Lung (tissue), 12 donors: Measurements from ENCODE around the gene FBXW12. TPM values are rescaled to one million over a fixed set of nuclear protein-coding genes. Genes with fewer than 3 reads are reported as not detected.

ENCODE experiments used
- ATAC-seq: fragments of 200-7000 bp; cut with Tn5 transposase; one replicate; pipeline ENCODE4 v1.9.1; 2020; ENCODE audit warnings: moderate number of reproducible peaks; ENCODE audit not compliant: insufficient read depth, low FRiP score
- DNase-seq, 3 donors: peaks; one replicate each; pipeline ENCODE4 v3.0.0-alpha.2; 2013 to 2017
- H3K27ac ChIP-seq, 2 donors: one replicate each; pipeline ENCODE4 v1.5.1; 2013; ENCODE audit warnings: mild to moderate bottlenecking in 2 of 2, moderate library complexity in 2 of 2, control low read depth in 1 of 2, inconsistent platforms in 1 of 2, low read depth in 1 of 2, low read length in 1 of 2
- H3K27me3 ChIP-seq, 3 donors: one replicate each; pipeline ENCODE4 v1.5.1; 2013; ENCODE audit warnings: low read length in 2 of 3; ENCODE audit not compliant: control insufficient read depth in 3 of 3, insufficient read depth in 3 of 3
- H3K36me3 ChIP-seq, 4 donors: one replicate each; pipeline ENCODE4 v1.5.1; 2013; ENCODE audit warnings: low read length in 4 of 4, mild to moderate bottlenecking in 1 of 4, moderate library complexity in 1 of 4; ENCODE audit not compliant: control insufficient read depth in 4 of 4, insufficient read depth in 4 of 4
- H3K4me1 ChIP-seq, 5 donors: one replicate each; pipeline ENCODE4 v1.5.1; 2013; ENCODE audit warnings: low read length in 5 of 5, mild to moderate bottlenecking in 2 of 5, moderate library complexity in 1 of 5; ENCODE audit not compliant: control insufficient read depth in 5 of 5, insufficient read depth in 5 of 5
- H3K4me3 ChIP-seq: one replicate; pipeline ENCODE4 v1.5.1; 2013; ENCODE audit warnings: mild to moderate bottlenecking, control low read depth, moderate library complexity
- H3K9ac ChIP-seq, 2 donors: one replicate each; pipeline ENCODE4 v1.5.1; 2013; ENCODE audit warnings: low read length in 2 of 2, control low read depth in 1 of 2; ENCODE audit not compliant: insufficient read depth in 1 of 2
- H3K9me3 ChIP-seq, 4 donors: one replicate each; pipeline ENCODE4 v1.5.1; 2013; ENCODE audit warnings: low read length in 3 of 4, mild to moderate bottlenecking in 1 of 4, moderate library complexity in 1 of 4; ENCODE audit not compliant: control insufficient read depth in 4 of 4, insufficient read depth in 3 of 4
- WGBS, 2 donors: extraction: QIAGEN DNeasy Blood & Tissue Kit; methylation state at CpG; one replicate each; pipeline ENCODE4 v1.1.7; 2013; 5-methylcytosine and 5-hydroxymethylcytosine counted together
- polyA plus RNA-seq, 2 donors: library from polyadenylated mRNA; stranded (reverse); fragments of 200-250 nt; gene quantifications; one replicate each; pipeline ENCODE4 v1.2.1, GENCODE V29; 2013
- total RNA-seq, 2 donors: library from RNA; depleted of rRNA in 1 of 2; stranded (reverse); fragments of >200 nt in 1 of 2; gene quantifications; one replicate each; pipeline ENCODE4 v1.2.1, GENCODE V29; 2014 to 2021
- TF ChIP-seq, protein P1 (sequence below): IDR thresholded peaks from 2 replicates; pipeline ENCODE4 v1.5.1; 2012; ENCODE audit warnings: mild to moderate bottlenecking; ENCODE audit errors: control extremely low read depth, extremely low read depth
- donor health status: control.
- donor health status: control.
- donor health status: Bipolar disorder and iron deficiency.
- donor health status: healthy.
- donor health status: DM: yes; HTN: yes; CAD: no.

The FBXW12 gene
- total and polyA plus RNA-seq, 4 donors: not detected

- Histone ChIP-seq H3K4me1 (peaks cover 0 to 18% (median 7%) of the 10 kb centered on the region in 5 donors), H3K9ac (no peak overlapping the region), H3K27ac (peak overlapping the region in 1 of 2 donors; percentile 72), H3K36me3 (peaks cover 0 to 18% (median 14%) of the 10 kb centered on the region in 4 donors), H3K27me3 (no peaks in the 10 kb centered on the region), H3K4me3 (no peak overlapping the region), H3K9me3 (no peaks in the 10 kb centered on the region)
- 85% methylated on average over 16 of the region's 16 CpGs for WGBS, 2 donors
- ATAC-seq (no peak), DNase-seq (no peak)
- TF ChIP-seq, protein P1, sequence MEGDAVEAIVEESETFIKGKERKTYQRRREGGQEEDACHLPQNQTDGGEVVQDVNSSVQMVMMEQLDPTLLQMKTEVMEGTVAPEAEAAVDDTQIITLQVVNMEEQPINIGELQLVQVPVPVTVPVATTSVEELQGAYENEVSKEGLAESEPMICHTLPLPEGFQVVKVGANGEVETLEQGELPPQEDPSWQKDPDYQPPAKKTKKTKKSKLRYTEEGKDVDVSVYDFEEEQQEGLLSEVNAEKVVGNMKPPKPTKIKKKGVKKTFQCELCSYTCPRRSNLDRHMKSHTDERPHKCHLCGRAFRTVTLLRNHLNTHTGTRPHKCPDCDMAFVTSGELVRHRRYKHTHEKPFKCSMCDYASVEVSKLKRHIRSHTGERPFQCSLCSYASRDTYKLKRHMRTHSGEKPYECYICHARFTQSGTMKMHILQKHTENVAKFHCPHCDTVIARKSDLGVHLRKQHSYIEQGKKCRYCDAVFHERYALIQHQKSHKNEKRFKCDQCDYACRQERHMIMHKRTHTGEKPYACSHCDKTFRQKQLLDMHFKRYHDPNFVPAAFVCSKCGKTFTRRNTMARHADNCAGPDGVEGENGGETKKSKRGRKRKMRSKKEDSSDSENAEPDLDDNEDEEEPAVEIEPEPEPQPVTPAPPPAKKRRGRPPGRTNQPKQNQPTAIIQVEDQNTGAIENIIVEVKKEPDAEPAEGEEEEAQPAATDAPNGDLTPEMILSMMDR: no peak
These were observed 60.7 kb downstream of the FBXW12 start for GRCh38 chr3:48432411-48433371.

DNA sequence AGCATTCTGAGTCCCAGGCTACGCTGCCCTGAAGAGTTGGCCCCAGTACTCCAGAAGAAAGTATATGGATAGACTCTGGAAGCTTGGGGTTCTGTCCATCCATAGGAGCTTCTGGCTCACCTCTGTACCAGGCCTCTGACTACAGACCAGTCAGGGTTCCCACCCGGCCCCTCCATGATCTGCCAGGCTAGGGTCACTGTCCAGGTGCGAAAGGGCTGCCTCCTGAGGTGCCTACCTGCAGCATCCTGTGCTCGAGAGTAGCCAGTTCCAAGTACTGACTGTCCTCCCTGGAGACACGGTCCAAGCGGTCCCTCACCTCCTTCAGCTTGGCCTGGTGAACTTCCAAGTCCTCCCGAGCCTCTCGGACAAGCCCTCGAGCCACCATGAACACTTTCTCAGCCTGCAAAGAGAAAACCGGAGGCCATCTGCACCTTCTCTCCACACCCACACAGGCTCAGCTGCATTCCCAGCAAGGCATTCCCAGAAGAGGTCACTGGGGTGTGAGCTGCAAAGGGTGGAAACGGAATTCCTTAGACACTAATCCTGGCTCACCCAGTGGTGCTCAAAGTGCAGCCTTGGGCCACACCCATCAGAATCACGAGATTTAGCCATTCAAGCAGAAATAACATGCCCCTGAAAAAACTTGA, 61.6 kb downstream of the FBXW12 start:
- H3K27ac ChIP-seq: peak overlapping the region in 1 of 2 donors; percentile 72
- WGBS, 2 donors: 76 to 88% methylated on average over 12 of the region's 12 CpGs
- H3K4me3 ChIP-seq: no peak overlapping the region
- no peaks in the 10 kb centered on the region for H3K9me3 ChIP-seq
- DNase-seq (no peak), ATAC-seq (peak; percentile 13)
- no peak overlapping the region for H3K9ac ChIP-seq
- H3K4me1 ChIP-seq: peaks cover 0 to 9% (median 3%) of the 10 kb centered on the region in 5 donors
- peaks cover 0 to 18% (median 14%) of the 10 kb centered on the region in 4 donors for H3K36me3 ChIP-seq
- TF ChIP-seq, protein P1: no peak
- H3K27me3 ChIP-seq: no peaks in the 10 kb centered on the region

GRCh38 chr3:48434591-48435222, 62.7 kb downstream of the FBXW12 start:
- H3K4me1 ChIP-seq: peaks cover 0 to 15% (median 3%) of the 10 kb centered on the region in 5 donors
- peaks cover 0 to 18% (median 14%) of the 10 kb centered on the region in 4 donors for H3K36me3 ChIP-seq
- peak overlapping the region in 1 of 2 donors; percentile 72 for H3K27ac ChIP-seq
- 69 to 76% methylated on average over 15 of the region's 15 CpGs for WGBS, 2 donors
- no peak overlapping the region for H3K4me3 ChIP-seq
- no peaks in the 10 kb centered on the region for H3K27me3 ChIP-seq
- H3K9me3 ChIP-seq: no peaks in the 10 kb centered on the region
- TF ChIP-seq, protein P1: no peak
- H3K9ac ChIP-seq: no peak overlapping the region
- ATAC-seq (no peak), DNase-seq (no peak)
